Parathyroid adenoma (tissue), 2 donors: ENCODE results near the gene SERINC5.

Experiments
- H2AFZ ChIP-seq: fragments of 300-600 bp; sonication (generic); one replicate; pipeline ENCODE4 v1.7.0; 2017; ENCODE audit warnings: antibody characterized with exemption, mild to moderate bottlenecking
- H3K27ac ChIP-seq: fragments of 300-600 bp; sonication (generic); one replicate; pipeline ENCODE4 v1.7.0; 2017
- H3K27me3 ChIP-seq: fragments of 300-600 bp; sonication (generic); one replicate; pipeline ENCODE4 v1.7.0; 2017; ENCODE audit warnings: low read length; ENCODE audit not compliant: control insufficient read depth, insufficient read depth
- H3K36me3 ChIP-seq: fragments of 300-600 bp; sonication (generic); one replicate; pipeline ENCODE4 v1.7.0; 2017; ENCODE audit warnings: low read length; ENCODE audit not compliant: control insufficient read depth, insufficient read depth
- H3K4me1 ChIP-seq: fragments of 300-600 bp; sonication (generic); one replicate; pipeline ENCODE4 v1.7.0; 2017; ENCODE audit warnings: control low read depth
- H3K4me2 ChIP-seq: fragments of 300-600 bp; sonication (generic); one replicate; pipeline ENCODE4 v1.7.0; 2017; ENCODE audit warnings: low read length
- H3K4me3 ChIP-seq: fragments of 300-600 bp; sonication (generic); one replicate; pipeline ENCODE4 v1.7.0; 2017; ENCODE audit warnings: low read depth, low read length
- H3K79me2 ChIP-seq: fragments of 300-600 bp; sonication (generic); one replicate; pipeline ENCODE4 v1.7.0; 2017; ENCODE audit warnings: control low read depth
- H3K9ac ChIP-seq: fragments of 300-600 bp; sonication (generic); one replicate; pipeline ENCODE4 v1.7.0; 2017; ENCODE audit warnings: mild to moderate bottlenecking
- H3K9me3 ChIP-seq: fragments of 300-600 bp; sonication (generic); one replicate; pipeline ENCODE4 v1.7.0; 2017; ENCODE audit warnings: low read length; ENCODE audit not compliant: control insufficient read depth
- CTCF ChIP-seq: fragments of 300-600 bp; sonication (generic); IDR thresholded peaks from one replicate; pipeline ENCODE4 v1.7.0; 2017; ENCODE audit warnings: antibody characterized with exemption, mild to moderate bottlenecking
- donor health status: primary hyperparathyroidism.

Gene SERINC5

GRCh38 chr5:80076131-80077050 lies 179.5 kb downstream of the SERINC5 start:
- TF ChIP-seq CTCF = no peak
- Histone ChIP-seq H3K36me3 (no peaks in the 10 kb centered on the region), H3K79me2 (no peaks in the 10 kb centered on the region), H3K4me3 (no peak overlapping the region), H3K9me3 (no peaks in the 10 kb centered on the region), H3K9ac (no peak overlapping the region), H3K27me3 (no peaks in the 10 kb centered on the region), H3K4me2 (no peak overlapping the region), H2AFZ (no peak overlapping the region), H3K27ac (no peak overlapping the region), H3K4me1 (no peaks in the 10 kb centered on the region)

- no peak for TF ChIP-seq CTCF
- Histone ChIP-seq H3K4me2 (no peak overlapping the region), H3K36me3 (no peaks in the 10 kb centered on the region), H3K9ac (no peak overlapping the region), H2AFZ (no peak overlapping the region), H3K27ac (no peak overlapping the region), H3K4me1 (no peaks in the 10 kb centered on the region), H3K27me3 (no peaks in the 10 kb centered on the region), H3K79me2 (no peaks in the 10 kb centered on the region), H3K4me3 (no peak overlapping the region), H3K9me3 (no peaks in the 10 kb centered on the region)
Observed at GRCh38 chr5:80072103-80073073, 183.5 kb downstream of the SERINC5 start.

GRCh38 chr5:80071510-80072021 lies 184.3 kb downstream of the SERINC5 start:
- Histone ChIP-seq H3K36me3 (no peaks in the 10 kb centered on the region), H3K27ac (no peak overlapping the region)

More at GRCh38 chr5:80071510-80072021, 184.3 kb downstream of the SERINC5 start:
- Histone ChIP-seq H3K27me3 (no peaks in the 10 kb centered on the region), H3K4me3 (no peak overlapping the region), H3K9ac (no peak overlapping the region), H2AFZ (no peak overlapping the region), H3K79me2 (no peaks in the 10 kb centered on the region), H3K9me3 (no peaks in the 10 kb centered on the region), H3K4me1 (no peaks in the 10 kb centered on the region), H3K4me2 (no peak overlapping the region)
- TF ChIP-seq CTCF = no peak
